Stimulated activated CD8-positive, alpha-beta memory T cell treated with anti-CD3 and anti-CD28 coated beads, Interleukin-15, amount 100 ng/mL, for 24 hours (primary cell): ENCODE results near the gene LASP1NB.
A peak's percentile ranks its signal among the peaks of the same experiment; 100 is the strongest.
"Not testable (repeated sequence)": the region's sequence is repeated elsewhere in the genome, so short reads cannot be mapped to it uniquely, and the experiment has no call there.

ENCODE experiments used
- DNase-seq: peaks from one replicate; pipeline ENCODE4 v3.0.0-alpha.2; 2020; ENCODE audit warnings: low read depth

LASP1NB gene

GRCh38 chr17:38967290-38967738 lies 41.9 kb downstream of the LASP1NB start, which contains the start of gene FBXO47:
FBXO47 (minus strand) TSS chr17:38967403; CDS start chr17:38963025, 4,378 bp downstream.
- peak; percentile 40 for DNase-seq

- no peak for DNase-seq
Measured at GRCh38 chr17:38969281-38969680, 43.9 kb downstream of the LASP1NB start.

GRCh38 chr17:38970128-38970527 lies 44.7 kb downstream of the LASP1NB start:
- DNase-seq = no peak

- no peak for DNase-seq
Measured at GRCh38 chr17:38970804-38971203, 45.4 kb downstream of the LASP1NB start.

DNA sequence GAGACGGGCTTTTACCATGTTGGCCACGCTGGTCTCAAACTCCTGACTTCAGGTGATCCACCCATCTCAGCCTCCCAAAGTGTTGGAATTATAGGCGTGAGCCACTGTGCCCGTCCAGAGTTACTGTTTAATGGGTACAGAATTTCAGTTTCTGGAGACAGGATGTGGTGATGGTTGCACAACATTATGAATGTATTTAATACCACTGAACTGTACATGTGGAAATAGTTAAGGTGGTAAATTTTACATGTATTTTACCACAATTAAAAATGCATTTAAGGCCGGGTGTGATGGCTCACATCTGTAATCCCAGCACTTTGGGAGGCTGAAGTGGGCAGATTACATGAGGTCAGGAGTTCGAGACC lies 50.8 kb downstream of the LASP1NB start:
- not testable (repeated sequence) for DNase-seq

DNA sequence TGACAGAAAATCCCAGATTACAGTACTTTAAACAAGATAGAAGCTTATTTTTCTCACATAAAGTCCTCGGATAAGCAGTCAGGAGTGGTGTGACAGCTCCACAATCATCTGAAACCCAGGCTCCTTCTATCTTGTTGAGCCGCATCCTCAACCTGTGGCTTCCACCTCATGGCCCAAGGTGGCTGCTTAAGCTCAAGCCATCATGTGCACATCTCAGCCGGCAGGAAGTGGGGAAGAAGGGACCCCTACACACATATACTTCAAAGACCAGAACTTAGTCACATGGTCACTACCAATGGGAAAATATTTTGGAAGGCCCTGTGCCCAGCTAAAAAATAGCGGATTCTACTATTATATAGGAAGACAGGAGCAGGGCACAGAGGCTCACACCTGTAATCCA lies 52.8 kb downstream of the LASP1NB start:
- DNase-seq = no peak
